SH-SY5Y (cell line): Measurements from ENCODE around the gene WDR35.

Experiments used
- GATA2 ChIP-seq: IDR thresholded peaks from 2 replicates; pipeline ENCODE4 v1.6.1; 2011; ENCODE audit warnings: mild to moderate bottlenecking, low read depth, low read length
- GATA3 ChIP-seq: IDR thresholded peaks from 2 replicates; pipeline ENCODE4 v1.6.1; 2011; ENCODE audit warnings: low read depth, mild to moderate bottlenecking, low read length, moderate library complexity

WDR35 gene

DNA sequence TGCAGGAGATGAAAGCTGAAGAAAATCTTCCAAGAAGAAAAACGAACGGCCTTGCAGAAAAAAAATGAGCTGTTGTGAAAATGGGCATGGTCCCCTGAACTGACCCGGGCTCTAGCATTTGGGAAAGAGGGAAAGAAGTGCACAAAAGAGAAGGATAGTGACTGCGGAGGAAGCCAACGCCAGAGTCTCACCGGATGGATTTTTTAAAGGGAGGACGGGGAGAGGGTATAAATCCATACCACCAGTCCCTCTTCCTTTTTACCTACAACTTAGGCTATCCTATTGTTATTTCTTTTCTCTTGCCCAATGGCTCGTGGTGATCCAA, 601 bp downstream of the WDR35 start:
- no peak for TF ChIP-seq GATA3
- TF ChIP-seq GATA2, result no peak

DNA sequence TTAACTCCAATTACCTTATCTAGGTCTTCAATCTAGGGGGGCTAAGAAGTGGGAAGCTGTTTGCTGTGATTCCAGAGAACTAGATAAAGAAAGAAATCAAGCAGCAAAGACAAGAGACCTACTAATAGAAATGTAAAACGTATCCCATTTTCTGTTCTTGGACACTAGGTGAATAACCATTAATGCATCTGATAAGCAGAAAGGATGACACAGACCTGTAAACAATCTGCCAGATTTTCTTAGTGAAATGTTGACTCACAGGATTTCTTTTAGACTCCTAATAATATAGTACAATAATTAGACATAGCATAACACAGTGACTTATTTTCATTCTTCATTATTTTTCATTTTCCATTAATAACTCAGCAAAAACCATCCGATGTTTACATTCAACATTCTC, 1.3 kb downstream of the WDR35 start:
- TF ChIP-seq GATA3 (peak; percentile 51; the same call in 1 of the 2 replicates), GATA2 (peak; percentile 39; the same call in 1 of the 2 replicates)

DNA sequence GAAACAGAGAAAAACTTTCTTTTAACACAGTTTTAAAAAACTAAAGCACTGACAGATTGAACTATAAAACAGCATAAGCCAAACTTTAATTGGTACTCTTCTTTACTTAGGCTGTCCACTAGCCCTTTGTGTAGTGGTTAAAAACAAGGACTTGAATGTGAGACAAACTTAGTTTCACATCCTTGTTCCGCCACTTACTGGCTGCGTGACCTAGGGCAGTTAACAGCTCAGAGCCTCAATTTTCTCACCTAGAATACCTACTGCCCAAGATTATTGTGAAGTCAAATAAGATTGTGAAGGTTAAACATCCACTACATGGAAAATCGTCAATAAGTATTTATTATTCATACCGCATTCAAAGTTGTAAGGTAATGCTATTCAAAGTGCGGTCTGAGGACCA, 2.0 kb downstream of the WDR35 start:
- no peak for TF ChIP-seq GATA2
- no peak for TF ChIP-seq GATA3

DNA sequence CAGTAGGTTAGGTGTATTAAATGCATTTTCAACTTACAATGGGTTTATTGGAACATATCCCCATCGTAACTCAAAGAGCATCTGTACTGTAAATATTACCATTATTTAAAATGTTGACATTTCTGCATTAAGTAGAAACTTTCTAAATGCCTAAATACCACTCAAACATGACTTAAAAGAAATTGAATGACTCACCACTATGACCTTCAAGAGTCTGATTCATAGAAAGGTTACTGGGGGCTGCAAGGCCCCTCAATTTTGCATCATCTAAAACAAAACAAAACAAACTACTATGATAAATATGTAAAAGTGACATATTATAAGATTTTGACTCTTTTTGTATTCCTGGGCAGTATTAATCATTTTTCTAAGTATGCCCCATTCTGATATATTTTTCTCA, 7.6 kb downstream of the WDR35 start:
- TF ChIP-seq GATA3 (no peak), GATA2 (no peak)

DNA sequence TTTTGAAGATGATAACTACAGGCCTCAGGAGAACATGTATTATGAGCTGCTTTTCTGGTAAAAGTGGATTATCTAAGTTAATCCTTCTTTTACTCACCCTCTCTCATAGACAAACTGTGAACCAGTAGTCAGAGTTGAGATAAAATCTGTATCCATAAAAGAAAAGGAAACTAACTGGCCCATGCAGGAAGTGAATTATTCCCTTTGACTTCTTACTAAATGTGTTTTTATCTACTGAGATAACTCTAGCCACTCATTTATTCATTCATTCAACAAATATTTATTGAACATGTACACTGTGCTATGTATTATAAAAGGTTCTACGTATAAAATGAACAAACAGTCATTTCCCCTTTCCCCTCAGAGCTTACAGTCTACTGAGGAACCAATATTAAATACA, 10.0 kb downstream of the WDR35 start:
- TF ChIP-seq GATA3 (no peak), GATA2 (no peak)

DNA sequence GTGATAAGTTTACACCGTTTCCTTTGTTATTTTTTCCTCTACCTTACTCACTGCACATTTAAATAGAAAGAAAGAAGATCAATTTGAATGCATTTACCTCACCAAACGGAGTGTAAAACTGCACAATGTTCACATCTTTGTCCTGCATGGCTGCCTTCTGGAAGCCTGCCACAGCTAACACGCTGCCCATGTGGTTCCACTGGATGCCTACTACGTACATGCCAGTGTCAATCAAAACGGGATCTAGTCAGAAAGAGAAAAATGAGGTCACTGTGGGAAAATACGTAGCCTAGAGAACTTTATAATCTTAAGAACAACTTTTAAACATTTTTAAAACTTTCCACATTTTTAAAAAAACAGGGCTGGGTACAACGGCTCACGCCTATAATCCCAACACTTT, 16.4 kb downstream of the WDR35 start:
- TF ChIP-seq GATA2 (no peak), GATA3 (no peak)

DNA sequence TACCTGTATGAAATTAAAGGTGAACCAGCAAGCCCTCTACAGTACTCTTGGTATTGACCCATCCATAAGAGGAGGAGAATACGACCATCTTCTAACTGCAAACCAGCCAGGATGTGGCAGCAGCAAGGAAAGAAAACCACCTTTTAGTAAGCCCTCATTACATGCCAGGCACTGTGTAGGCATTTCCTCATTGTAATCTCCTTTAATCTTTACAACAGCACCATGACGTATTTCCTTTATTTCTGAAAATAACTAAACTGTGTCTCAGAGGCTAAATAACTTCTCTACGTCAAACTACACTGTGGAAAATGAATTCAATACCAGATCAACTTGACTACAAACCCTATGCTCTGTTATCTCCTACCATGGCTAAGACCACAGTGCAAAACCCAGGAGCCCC, 18.2 kb downstream of the WDR35 start:
- TF ChIP-seq GATA3 (no peak), GATA2 (no peak)

DNA sequence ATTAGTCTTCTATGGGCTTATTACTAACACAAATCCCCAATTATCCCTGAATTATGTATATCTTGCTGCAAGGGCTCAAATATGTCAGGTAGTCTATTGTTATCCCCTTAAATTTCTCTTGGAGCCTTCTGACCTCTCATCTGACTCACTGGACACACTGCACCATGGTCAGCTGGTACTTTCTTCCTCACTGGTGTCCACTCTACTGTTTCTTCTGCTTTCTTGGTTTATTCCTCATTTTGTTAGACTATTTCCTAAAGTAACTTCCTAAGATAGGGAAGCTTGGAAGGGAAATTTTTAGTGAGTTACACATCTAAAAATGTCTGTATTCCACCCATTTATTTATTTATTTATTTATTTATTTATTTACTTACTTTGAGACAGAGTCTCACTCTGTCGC, 26.5 kb downstream of the WDR35 start:
- no peak for TF ChIP-seq GATA2
- no peak for TF ChIP-seq GATA3

DNA sequence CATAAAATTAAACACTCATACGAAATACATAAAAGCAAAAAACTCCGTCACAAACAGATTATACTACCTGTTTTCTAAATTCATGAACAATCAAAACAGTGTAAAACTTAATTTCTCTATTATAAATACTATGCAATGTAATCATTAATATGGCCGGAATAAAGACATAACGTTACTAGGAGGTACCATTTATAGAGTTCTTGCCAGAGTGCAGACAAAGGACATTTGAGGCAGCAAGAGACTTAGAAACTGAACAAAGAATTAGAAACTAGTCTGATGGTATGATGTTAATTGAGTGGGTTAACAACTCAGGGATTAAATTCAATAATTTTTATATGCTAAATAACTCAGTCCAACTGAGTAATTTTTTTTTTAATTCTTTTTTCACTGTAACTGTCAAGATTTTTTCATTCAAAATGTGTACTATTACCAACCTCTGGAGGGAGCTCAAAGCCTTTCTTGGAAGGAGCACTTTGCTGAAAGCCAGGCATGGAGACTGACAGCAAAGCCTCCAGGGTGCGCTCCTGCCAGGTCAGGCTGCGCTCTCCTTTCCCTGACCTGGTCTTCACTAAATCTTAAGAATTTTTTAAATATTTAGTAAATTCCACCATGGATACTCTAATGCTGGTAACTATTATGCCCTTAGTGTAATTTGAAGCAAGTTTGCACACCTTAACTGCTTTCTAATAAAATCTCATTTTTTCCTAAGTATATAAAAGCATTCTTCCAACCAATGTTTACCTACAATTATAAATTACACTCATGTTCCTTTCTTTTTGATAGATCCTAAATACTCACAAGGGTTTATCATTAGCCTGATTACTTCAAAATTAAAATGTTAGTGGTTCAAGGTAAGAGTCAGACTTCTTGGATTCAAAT, 34.1 kb downstream of the WDR35 start:
- TF ChIP-seq GATA2, result no peak
- TF ChIP-seq GATA3, result no peak

DNA sequence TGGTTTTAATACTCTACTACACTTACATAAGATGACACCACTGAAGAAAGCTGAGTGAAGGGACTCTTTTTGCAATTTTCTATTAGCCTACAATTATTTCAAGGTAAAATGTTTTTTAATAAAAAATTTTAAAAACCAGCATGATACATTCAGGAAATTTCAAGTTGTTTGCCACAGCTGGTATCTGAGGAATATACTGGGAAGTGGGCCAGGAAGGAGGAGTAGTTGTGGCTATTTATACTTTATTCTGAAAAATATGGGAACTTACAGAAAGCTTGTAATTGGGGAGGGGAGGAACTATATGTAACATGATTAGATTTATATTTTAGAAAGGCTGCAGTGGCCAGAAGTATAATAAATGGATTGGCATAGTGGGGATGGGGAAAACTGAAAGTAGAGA, 40.8 kb downstream of the WDR35 start:
- no peak for TF ChIP-seq GATA2
- TF ChIP-seq GATA3, result no peak

DNA sequence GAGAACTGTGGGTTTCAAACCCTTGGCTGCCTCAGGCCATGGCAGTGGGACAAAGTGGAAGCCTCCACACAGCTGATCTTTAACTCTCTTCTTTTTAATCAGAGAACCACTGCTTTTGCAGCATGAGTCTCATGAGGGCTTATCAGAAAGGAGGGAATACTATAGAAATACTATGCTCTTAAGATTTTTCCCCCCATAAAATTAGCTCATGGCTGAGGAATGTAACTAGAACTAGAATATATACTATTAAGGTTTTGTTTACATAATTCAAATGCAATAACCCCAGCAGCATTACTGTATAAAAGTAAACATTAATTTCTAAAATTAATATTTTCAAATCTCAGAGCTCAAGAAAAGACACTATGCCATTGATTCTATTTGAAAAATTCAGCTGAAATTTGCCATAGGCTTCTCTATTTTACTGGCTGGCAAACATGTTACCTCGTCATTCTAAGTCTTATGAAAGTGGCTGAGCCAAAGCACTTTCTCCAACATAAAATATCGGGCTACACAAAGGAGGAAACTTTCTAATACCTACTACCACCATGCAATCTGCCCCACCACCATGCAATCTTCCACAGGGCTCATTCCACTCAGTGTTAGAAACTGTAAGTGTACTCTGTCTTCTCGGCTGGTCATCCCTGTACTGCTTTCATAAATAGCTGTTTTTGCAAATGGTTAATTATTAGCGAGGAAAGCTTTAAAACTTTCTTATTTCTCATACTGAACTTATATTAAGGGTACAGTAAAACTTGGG, 42.5 kb downstream of the WDR35 start:
- TF ChIP-seq GATA2 (no peak), GATA3 (no peak)

DNA sequence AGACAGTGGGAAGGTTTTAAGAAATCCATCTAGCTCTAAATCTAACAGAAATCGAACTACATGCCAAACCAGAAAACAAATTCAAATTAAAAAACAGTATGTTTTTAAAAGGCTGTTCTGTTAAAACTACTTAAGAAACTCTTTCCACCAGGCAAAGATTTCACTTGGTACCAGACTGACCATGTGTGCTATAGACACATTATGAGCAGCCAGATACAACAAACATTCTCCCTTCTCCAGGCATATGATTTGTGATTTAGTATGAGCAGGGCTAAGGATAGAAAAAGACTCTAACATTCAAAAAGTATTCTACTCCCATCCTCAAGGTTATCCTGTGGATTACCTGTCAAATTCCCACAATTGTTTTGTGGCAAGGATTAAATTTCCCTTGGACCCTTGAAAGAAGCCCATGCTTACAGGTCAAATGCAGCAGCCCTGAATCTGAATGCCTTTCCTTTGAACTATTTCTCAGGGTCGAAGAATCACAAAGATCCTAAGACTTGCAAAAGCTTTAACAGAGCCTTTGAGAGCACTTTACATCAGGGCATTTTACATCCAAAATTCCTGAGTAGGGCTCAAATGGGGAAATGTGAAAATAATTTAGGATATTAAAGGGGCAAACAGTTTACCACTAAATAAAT, 45.6 kb downstream of the WDR35 start:
- TF ChIP-seq GATA2 (no peak), GATA3 (no peak)

DNA sequence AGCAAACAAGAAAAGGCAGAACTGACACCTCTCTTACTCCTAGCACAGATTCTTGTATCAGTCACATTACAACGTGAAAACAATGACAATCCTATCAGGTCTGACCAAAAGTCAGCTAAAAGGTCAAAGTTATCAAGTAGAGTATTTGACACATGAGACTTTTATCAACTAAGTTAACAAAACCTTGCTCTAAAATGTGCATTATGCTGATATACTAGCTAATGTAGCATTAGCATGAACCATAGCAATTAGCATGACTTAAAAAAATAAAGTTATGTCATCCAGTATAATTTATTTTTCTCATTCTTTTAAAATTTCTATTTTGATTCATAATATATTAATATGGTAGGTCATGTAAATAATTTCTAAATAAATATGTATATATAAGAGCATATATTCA, 46.7 kb downstream of the WDR35 start:
- TF ChIP-seq GATA2 (no peak), GATA3 (no peak)

DNA sequence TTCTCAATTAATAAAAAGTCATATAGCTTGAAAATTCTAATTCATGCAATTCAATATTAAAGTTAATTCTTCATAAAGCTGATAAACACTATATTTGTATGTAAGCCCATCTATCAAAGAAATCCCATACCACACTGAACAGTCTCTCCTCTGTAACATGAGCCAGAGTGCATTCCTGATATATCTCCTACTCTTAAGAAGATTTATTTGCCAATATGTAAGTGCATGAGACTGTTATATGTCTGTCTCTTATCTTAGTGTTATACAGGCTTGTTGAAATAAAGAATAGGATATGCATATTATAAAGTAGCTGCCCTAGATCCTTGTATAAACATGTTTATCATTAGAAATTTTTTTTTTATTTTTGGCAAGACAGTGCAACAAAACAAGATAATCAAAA, 47.7 kb downstream of the WDR35 start:
- TF ChIP-seq GATA2 (no peak), GATA3 (no peak)
